NCI-H128 (cell line): Measurements from ENCODE around the gene PHF19.

ENCODE experiments used
- DNase-seq: peaks from one replicate; lab custom pipeline; 2025; ENCODE audit not compliant: unreplicated experiment; lab: John Stamatoyannopoulos, UW

PHF19 gene

DNA sequence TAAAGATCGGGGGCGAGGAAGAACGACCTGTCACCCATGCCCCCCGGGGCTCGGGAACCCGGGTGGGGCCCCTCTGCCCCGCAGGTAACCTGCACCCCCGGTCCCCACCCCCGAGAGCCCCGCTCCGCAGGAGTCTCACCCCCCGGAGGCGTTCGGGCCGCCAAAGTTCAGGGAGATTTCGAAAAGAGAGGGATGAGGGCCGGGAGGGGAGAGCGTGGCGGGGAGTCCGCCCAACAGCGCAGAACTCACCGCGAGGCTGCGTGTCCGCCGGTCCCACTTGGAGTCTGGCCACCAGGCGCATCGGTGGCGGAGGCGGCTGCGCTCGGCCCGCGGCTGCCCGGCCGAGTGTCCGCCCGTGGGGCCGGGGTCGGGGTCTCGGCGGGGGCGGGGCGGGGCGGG, at the start of gene PHF19:
Gene PHF19 (minus strand): TSS at position 347 of the 399 bp plus-strand sequence. CDS start 2,447 bp downstream, outside the sequence.
- DNase-seq, result no peak

- no peak for DNase-seq
Observed at GRCh38 chr9:120926397-120926928, 49.5 kb upstream of the PHF19 start, which contains the start of gene TRAF1. Gene TRAF1 (minus strand): TSS chr9:120926796. CDS start chr9:120926075, 721 bp downstream.

- no peak for DNase-seq
Observed at GRCh38 chr9:120925535-120926396, 48.8 kb upstream of the PHF19 start.

GRCh38 chr9:120924698-120925534, 47.9 kb upstream of the PHF19 start:
- DNase-seq, result no peak

DNA sequence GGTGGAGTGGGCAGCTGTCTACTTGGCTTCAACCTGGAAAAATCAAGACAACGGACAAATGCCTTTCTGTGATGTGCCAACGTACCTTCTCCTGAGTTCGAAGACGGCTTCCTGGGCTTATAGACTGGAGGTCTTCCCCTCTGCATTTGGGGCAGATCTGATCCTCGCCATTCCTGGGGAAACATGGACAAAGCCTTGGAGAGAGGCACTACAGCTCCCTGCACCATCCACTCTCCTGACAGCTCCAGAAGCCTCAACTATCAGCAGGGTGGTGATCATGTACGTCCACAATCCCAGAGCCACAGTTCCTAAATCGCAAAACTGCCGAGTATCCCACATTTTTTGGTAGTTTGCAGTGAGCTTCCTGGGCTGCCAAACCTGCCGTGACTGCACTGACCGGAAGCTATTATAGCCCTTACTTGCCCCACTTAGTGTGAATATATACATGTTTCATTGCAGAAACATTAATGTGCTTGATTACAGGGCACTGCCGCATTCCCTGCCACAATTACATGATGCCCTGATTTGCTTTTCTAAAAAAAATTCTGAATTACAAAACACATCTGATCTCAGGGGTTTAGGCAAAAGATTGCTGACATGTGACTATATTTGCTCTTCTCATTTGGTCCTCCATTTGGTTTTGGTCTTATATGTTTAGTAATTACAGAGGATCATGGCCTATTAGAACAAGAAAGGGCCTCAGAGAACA, 46.8 kb upstream of the PHF19 start:
- DNase-seq, result no peak

- DNase-seq, result no peak
Observed at GRCh38 chr9:120922404-120923195, 45.6 kb upstream of the PHF19 start.

GRCh38 chr9:120921661-120922181, 44.7 kb upstream of the PHF19 start:
- no peak for DNase-seq

DNA sequence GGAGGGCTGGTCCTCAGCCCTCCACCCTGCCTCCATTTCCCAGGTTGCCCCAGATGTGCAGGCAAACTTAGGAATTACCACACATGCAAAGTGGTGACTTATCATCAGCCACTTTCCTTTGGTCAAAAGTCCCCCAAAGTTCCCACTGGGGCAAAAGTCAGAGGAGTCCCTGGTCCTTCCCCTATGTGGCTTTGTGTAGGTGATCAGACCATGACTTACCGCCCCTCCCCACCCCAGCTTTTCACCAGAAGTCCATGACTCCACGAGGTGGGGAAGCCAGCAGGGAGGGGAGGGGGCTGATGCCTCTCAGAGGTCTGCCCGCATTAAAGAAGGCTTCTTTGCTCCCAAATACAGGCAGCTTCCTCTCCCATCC, 43.8 kb upstream of the PHF19 start:
- no peak for DNase-seq

GRCh38 chr9:120919843-120920805, 43.1 kb upstream of the PHF19 start:
- no peak for DNase-seq

DNA sequence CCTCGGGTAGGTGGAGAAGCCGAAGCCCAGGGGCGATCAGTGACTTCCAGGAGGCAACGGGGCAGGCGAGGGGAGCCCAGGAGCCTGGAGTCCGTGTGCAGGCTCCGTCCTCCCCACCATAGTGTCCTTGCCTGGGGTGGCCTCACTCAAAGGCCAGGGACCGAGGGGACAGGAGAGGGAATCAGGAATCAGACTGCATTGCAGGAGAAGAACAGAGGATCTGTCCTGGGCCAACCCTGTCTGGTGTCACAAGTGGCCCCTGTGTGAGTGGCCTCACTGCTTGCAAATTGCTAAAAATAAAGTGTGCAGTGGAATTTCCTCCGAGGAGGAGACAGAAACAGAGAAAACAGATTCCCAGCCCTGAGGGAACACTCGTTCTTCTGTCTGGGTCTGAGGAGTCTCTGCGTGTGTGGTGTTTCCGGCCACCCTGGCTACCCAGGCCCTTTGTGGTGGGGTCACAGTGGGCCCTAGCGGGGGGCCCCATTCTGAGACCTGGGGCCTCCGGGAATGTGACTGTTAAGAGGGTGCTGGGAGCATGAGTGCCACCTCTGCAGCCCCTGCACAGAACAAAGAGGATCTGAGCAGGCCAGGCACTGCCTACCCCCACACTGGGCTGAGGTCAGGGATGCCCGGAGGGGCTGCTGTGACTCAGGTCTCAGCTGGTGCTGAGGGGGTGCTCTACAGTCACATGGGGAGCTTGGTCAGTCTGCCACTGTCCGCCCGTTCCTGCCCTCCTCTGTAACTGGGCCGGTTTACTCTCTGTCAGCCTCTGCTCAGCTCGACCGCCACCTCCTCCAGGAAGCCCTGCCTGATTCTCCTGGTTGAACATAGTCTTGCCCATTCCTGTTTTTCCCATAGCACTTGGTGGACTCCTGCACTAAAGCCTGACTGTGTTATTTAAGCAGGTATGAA, 42.2 kb upstream of the PHF19 start:
- no peak for DNase-seq

GRCh38 chr9:120917929-120918762, 41.2 kb upstream of the PHF19 start:
- DNase-seq, result no peak

- no peak for DNase-seq
Observed at GRCh38 chr9:120916991-120917880, 40.2 kb upstream of the PHF19 start.

DNA sequence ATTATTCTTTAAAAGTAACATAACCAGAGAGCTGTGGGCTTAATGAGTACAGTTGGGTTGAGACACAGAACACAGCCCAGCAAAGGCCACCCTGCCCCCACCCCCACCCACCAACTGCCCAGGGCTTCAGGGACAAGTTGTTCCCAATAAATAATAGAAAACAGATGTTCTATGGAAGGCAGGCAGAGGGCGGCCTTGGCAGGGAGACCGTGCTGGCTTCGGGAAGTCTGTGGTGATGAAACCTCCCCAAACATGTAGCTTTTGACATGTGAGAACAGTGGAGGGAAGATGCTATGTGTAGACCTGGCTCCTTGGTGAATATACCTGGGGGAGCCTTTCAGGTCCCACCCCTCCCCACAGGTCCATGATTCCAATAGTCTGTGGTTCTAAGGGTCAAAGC, 39.6 kb upstream of the PHF19 start:
- no peak for DNase-seq

- no peak for DNase-seq
Observed at GRCh38 chr9:120915854-120916470, 39.0 kb upstream of the PHF19 start.

- DNase-seq, result no peak
Observed at GRCh38 chr9:120914953-120915352, 38.0 kb upstream of the PHF19 start.

DNA sequence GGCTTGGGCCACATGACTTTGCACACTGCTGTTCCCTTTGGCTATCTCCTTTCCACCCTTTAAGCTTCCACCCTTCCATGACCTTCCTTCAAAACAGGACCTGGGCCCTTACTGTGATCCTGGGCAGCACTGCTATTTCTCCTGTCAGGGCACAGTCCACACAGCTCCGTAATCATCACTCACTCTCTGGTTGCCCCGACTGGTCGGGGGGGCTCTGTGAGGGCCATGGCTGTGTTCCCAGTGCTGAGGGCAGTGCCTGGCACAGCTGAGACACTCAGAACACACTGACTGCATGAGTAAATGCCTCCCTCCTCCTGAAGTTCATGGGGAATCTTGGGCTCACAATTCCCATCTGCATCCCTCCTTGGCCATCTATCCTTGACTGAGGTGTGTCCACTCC, 37.4 kb upstream of the PHF19 start:
- DNase-seq, result no peak
